Rectal smooth muscle tissue (tissue), 1 donor: Measurements from ENCODE around the gene CAMK1D.
"Not testable (repeated sequence)": the region's sequence is repeated elsewhere in the genome, so short reads cannot be mapped to it uniquely, and the experiment has no call there.

Experiments used
- H3K27ac ChIP-seq: one replicate; pipeline ENCODE4 v1.7.0; 2013; ENCODE audit warnings: low read depth, low read length, inconsistent platforms
- H3K27me3 ChIP-seq: one replicate; pipeline ENCODE4 v1.7.0; 2013; ENCODE audit warnings: low read length; ENCODE audit not compliant: control insufficient read depth, insufficient read depth
- H3K36me3 ChIP-seq: one replicate; pipeline ENCODE4 v1.7.0; 2013; ENCODE audit warnings: low read length; ENCODE audit not compliant: control insufficient read depth, insufficient read depth
- H3K4me1 ChIP-seq: one replicate; pipeline ENCODE4 v1.7.0; 2013; ENCODE audit warnings: low read length; ENCODE audit not compliant: control insufficient read depth, insufficient read depth
- H3K4me3 ChIP-seq: one replicate; pipeline ENCODE4 v1.7.0; 2013; ENCODE audit warnings: low read length
- H3K9ac ChIP-seq: one replicate; pipeline ENCODE4 v1.7.0; 2013; ENCODE audit warnings: low read length

Gene CAMK1D

DNA sequence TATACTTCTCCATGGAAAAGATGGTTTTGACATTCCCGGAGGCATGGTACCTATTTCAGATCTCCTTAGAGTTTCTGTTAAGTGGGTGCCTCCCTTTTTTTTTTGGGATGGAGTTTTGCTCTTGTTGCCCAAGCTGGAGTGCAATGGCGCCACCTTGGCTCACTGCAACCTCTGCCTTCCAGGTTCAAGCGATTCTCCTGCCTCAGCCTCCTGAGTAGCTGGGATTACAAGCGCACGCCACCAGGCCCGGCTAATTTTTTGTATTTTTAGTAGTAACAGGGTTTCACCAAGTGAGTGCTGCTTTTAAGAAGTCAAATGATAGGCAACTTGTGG lies 363.6 kb downstream of the CAMK1D start:
- not testable (repeated sequence) for H3K9ac ChIP-seq, H3K36me3 ChIP-seq, H3K27ac ChIP-seq, H3K27me3 ChIP-seq, H3K4me3 ChIP-seq
- peaks cover 30% of the 10 kb centered on the region for H3K4me1 ChIP-seq

DNA sequence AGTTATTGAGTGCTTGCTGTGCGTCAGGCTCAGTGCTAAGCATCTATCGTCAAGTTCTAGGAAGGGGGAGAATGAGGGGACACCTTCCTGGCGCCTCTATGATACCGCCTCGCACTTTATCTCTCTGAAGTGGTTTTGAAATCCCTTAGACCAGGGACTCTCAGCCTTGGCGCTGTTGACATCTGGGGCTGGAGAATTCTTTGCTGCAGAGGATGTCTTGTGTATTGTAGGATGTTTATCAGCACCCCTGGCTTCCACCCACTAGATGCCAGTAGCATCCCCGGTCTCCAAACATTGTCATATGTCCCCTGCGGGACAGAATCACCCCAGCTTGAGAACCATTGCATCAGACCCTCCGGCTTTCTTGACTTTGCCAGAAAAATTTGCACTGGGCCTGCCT lies 366.7 kb downstream of the CAMK1D start:
- no peaks in the 10 kb centered on the region for H3K27me3 ChIP-seq
- H3K36me3 ChIP-seq, result no peaks in the 10 kb centered on the region
- H3K4me3 ChIP-seq, result no peak overlapping the region
- no peak overlapping the region for H3K9ac ChIP-seq
- H3K27ac ChIP-seq, result no peak overlapping the region
- H3K4me1 ChIP-seq, result peaks cover 1% of the 10 kb centered on the region

DNA sequence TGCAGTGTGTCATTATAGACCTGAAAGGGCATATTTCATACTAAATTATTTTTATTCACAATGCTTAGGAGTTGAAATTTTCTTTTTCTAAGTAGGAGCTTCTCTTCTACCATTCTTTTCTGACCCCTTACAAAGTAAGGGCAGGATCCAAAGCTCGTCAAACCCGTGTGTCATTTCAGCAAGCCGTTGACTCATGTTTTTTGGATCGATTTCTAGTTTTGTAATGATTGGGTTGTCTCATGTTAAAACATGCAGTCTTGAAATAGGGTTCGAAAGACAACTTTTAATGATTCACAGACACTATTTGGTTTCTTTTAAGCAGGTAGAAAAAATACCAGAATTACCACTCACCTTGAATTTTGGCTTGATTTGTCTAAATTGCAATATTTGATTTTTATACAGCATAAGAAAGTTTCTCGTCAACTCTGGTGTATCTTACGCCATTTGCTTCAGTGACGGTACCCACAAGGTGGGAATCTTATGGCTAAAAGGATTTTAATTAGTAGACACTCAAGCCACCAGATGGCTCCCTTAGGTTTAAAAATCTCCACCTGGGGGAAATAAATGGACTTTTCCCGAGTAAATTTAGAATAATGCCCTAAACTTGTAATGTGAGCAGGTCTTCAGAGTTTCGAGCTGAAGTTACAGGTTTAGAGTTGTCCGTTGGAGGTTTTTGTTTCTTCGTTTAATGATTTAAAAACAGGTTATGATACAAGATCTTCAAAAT lies 368.8 kb downstream of the CAMK1D start:
- H3K27ac ChIP-seq, result no peak overlapping the region
- H3K9ac ChIP-seq, result no peak overlapping the region

DNA sequence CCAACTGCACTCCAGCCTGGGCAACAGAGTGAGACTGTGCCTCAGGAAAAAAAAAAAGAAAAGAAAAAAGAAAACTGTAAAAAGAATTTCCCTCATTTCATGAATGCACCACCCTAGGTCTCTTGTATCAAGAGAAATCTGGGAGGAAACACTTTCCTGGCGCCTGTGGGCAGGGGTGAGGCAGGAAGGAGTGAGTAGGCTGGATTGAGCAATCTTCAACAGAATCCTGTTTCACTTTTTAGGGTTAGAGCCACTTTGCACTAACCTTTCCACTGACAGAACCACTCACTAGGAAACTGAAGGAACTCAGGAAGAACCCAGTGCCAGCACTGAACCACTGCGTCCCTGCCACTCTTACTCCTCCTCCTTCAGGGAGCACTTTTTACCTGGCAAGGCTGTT lies 370.0 kb downstream of the CAMK1D start:
- Histone ChIP-seq H3K27ac (no peak overlapping the region), H3K9ac (no peak overlapping the region), H3K36me3 (no peaks in the 10 kb centered on the region), H3K27me3 (no peaks in the 10 kb centered on the region), H3K4me3 (no peak overlapping the region), H3K4me1 (no peaks in the 10 kb centered on the region)

More for the DNA sequence above, 368.8 kb downstream of the CAMK1D start:
- Histone ChIP-seq H3K27me3 (no peaks in the 10 kb centered on the region), H3K36me3 (no peaks in the 10 kb centered on the region), H3K4me3 (no peak overlapping the region), H3K4me1 (no peaks in the 10 kb centered on the region)

DNA sequence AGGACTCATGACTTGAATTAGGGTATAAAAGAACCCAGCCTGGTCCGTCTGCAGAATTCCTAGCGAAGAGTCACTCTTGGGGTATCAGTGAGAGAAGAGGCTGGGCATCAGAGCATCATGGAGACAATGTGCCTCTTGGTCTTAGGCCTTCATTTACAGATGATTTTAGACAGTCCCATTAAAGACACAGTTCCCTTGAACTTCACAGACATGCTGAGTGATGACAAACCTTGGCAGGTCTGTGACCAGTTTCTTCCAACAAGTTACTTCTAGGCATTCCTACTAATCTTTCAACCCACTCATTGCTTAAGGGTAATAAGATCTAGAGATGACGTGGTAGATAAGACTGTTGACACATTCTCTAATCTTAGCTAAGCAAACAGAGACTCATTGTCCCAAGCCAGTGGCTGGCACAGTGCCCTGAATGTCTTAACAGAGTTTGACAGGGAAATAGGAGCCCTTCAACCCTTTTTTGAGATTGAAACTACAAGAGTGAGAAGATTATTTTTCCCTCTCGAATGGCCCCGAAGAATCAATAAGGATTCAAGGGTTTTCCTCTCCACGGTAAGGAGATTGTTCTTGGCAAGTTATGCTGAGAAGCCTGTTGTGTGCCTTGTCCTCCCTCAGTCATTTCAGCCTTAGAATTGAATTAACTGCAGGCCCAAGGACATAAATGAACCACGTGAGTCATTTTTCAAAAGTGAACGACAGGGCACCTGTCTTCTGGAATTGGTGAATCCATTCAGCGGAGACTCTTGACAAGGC lies 371.1 kb downstream of the CAMK1D start:
- Histone ChIP-seq H3K36me3 (no peaks in the 10 kb centered on the region), H3K9ac (no peak overlapping the region), H3K27me3 (no peaks in the 10 kb centered on the region), H3K27ac (no peak overlapping the region), H3K4me1 (no peaks in the 10 kb centered on the region), H3K4me3 (no peak overlapping the region)

DNA sequence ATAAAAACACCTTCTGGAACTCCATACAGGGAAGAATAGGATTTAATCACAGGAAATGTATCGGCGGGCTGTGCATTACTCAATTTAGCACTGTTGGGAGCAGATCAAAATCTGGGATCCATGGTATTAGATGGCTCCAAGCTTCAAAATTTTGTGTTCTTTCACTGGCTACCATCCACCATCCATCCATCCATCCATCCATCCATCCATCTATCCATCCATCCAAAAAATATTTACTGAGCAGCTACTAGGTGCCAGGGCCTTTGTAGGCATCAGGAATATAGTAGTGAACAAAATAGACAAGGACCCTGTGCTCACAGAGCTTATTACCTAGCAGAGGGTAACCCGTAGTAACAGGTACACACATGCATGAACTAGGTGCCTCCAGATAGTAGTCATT lies 372.0 kb downstream of the CAMK1D start:
- Histone ChIP-seq H3K4me1 (no peaks in the 10 kb centered on the region), H3K36me3 (no peaks in the 10 kb centered on the region), H3K27ac (no peak overlapping the region), H3K9ac (no peak overlapping the region), H3K27me3 (no peaks in the 10 kb centered on the region), H3K4me3 (no peak overlapping the region)

DNA sequence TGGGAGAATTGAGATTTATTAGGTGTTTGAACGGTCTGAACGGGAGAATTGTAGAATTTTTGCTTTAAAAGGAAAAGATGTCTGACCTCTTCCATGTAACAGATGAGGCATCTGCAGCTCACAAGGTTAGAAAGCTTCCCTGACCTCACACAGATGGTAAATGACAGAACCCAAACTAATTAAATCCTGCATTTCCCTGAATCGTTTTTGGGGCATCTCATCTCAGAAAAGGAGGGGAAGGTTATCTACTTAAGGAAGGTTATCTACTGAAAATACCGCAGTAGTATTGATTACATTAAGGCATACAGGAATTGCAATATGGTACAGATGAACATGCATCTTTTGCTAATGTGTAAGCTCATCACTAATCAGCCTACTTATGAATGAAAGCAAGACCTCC lies 373.9 kb downstream of the CAMK1D start:
- Histone ChIP-seq H3K4me3 (no peak overlapping the region), H3K27me3 (no peaks in the 10 kb centered on the region)

DNA sequence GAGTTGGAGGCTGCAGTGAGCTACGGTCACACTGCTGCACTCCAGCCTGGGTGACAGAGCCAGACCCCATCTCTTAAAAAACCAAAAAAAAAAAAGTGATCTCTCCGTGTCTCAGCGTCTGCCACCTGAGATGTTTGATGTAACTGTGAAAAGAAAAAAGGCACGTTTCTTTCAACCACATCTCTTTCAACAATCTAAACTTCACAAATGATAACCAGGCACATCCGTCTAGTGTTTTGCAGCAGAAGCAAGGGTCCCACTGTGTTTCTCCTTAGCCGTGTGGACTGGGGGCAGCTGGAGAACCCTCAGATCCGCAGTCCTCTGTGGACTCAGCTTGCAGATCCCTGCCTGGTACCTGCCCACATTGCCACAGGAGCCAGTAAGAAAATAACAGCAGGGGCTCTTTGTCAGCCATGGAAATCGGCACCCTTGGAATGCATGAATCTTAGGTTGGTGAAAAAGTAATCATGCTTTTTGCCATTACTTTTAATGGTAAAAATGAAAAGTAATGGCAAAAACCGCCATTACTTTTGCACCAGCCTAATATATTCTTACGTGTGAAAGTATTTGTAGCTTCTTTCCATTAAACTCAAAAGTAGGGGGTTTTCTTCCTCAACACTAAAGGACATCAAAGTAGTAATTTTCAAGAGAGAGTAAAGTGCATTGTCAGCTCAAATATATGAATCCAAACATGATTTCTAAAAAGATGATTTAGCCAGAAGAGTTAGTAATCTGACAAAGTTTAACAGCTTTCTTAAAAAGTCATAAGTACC lies 375.6 kb downstream of the CAMK1D start:
- H3K4me1 ChIP-seq, result peaks cover 14% of the 10 kb centered on the region
- H3K27me3 ChIP-seq, result no peaks in the 10 kb centered on the region
- H3K36me3 ChIP-seq, result no peaks in the 10 kb centered on the region
- no peak overlapping the region for H3K27ac ChIP-seq
- no peak overlapping the region for H3K9ac ChIP-seq
- H3K4me3 ChIP-seq, result no peak overlapping the region

More for the DNA sequence above, 373.9 kb downstream of the CAMK1D start:
- peaks cover 5% of the 10 kb centered on the region for H3K4me1 ChIP-seq
- no peaks in the 10 kb centered on the region for H3K36me3 ChIP-seq
- H3K9ac ChIP-seq, result no peak overlapping the region
- no peak overlapping the region for H3K27ac ChIP-seq

DNA sequence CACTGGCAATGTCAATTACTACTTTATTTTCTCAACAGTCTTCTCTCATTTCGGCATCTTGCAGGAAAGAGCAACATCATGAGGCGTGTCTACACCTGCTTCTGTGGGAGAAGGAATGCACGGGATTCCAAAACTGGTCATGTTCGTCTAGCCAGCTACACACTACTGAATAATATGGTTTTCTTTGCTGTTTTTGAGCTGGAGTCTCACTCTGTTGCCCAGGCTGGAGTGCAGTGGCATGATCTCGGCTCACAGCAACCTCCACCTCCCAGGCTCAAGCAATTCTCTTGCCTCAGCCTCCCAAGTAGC lies 376.2 kb downstream of the CAMK1D start:
- H3K27ac ChIP-seq, H3K9ac ChIP-seq, H3K36me3 ChIP-seq, H3K4me3 ChIP-seq, H3K27me3 ChIP-seq: not testable (repeated sequence)
- peaks cover 14% of the 10 kb centered on the region for H3K4me1 ChIP-seq

DNA sequence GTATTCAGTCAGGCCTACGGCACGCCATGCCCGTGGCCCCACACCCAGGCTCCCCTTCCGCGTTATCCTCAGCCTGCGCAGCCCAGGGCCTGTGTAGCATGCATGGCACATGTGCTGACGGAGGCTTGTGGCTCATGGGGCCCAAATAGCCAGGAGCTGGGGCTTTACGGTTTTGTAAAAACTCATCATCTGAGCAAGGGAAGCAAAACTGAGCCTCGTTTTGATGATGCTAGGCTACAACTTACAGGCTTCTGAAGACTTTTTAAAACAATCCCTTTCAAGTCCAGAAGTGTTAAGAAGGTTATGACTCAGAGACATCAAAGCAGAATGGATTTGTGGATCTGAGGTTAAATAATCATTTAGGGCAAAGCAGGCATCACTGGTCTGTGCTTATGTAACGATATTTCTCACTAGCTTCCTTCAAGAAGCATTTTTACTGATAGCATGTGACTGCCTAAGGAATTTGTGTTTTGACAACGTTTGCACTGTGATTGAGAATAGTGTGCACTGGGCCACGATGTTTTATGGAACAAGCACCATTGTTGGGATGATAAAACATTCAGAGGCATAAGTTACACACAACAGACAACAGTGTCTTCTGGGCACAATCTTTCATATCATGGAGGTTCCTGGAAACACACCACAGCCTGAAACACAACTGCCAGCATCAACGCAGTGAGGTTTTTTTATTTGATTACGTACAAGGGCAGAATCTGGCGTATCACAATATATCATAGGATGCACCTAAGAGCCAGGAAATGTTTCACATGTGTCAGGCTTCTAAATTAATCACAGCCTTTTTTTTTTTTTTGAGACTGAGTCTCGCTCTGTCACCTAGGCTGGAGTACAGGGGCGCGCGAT lies 377.9 kb downstream of the CAMK1D start:
- peaks cover 14% of the 10 kb centered on the region for H3K4me1 ChIP-seq
- H3K36me3 ChIP-seq, result no peaks in the 10 kb centered on the region
- peak overlapping the region; percentile 90 for H3K27ac ChIP-seq
- H3K4me3 ChIP-seq, result no peak overlapping the region
- H3K9ac ChIP-seq, result no peak overlapping the region
- no peaks in the 10 kb centered on the region for H3K27me3 ChIP-seq

DNA sequence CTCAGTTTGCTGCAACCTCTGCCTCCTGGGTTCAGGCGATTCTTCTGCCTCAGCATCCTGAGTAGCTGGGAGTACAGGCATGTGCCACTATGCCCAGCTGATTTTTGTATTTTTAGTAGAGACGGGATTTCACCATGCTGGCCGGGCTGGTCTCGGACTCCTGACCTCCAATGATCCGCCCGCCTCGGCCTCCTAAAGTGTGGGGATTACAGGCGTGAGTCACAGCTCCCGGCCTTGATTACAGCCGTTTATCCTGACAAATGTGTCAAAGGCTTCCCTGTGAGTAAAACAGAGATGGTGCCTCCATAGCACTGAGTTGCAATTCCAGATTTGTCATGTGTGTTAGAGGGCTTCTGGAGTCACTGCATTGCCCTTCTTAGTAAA lies 378.5 kb downstream of the CAMK1D start:
- H3K27ac ChIP-seq, result peak overlapping the region; percentile 90
- no peaks in the 10 kb centered on the region for H3K36me3 ChIP-seq
- no peak overlapping the region for H3K4me3 ChIP-seq

DNA sequence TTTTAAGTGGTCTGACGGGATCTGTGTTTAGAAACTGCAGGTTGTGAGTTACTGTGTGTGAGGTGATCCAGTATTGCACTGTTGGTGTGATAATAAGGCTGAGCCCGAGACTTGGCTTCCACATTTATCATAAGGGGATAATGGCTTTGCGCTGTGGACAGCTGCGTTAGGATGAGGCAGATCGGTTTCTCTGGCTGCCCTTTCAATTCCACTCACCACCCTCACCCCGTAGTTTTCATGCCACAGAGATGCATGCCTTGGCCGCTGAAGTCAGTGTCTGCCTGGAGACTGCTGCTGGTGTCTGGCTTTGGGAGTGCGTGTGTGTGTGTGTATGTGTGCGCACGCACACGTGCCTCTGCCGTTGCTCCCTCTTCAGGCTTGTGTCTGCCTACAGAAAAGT lies 379.1 kb downstream of the CAMK1D start:
- no peaks in the 10 kb centered on the region for H3K36me3 ChIP-seq
- peak overlapping the region; percentile 90 for H3K27ac ChIP-seq
- peak overlapping the region; percentile 31 for H3K4me3 ChIP-seq
- H3K4me1 ChIP-seq, result peaks cover 14% of the 10 kb centered on the region
- no peaks in the 10 kb centered on the region for H3K27me3 ChIP-seq
- no peak overlapping the region for H3K9ac ChIP-seq

More for the DNA sequence above, 378.5 kb downstream of the CAMK1D start:
- H3K27me3 ChIP-seq, result no peaks in the 10 kb centered on the region
- no peak overlapping the region for H3K9ac ChIP-seq
- peaks cover 14% of the 10 kb centered on the region for H3K4me1 ChIP-seq
